ENCODE results near the gene GGN. TPM values are rescaled to one million over a fixed set of nuclear protein-coding genes. Genes with fewer than 3 reads are reported as not detected.
"Not testable (repeated sequence)": the region's sequence is repeated elsewhere in the genome, so short reads cannot be mapped to it uniquely, and the experiment has no call there.

GGN gene
- total RNA-seq (2014; rRNA removed; shearing (Covaris generic)) = 0.26 and 0.41 TPM in 2 replicates

- DNase-seq (ENCODE audit: low spot score) = peak; percentile 97
Measured at GRCh38 chr19:38387550-38388348, at the start of gene GGN. TSS of gene GGN (minus strand) at chr19:38388034. CDS start at chr19:38387261, 773 bp downstream.

GRCh38 chr19:38437295-38437694 is 49.5 kb upstream of the GGN start:
- no peak for DNase-seq (ENCODE audit: low spot score)

- DNase-seq (ENCODE audit: low spot score) = no peak
Measured at GRCh38 chr19:38434549-38435051, 46.8 kb upstream of the GGN start.

- no peak for DNase-seq (ENCODE audit: low spot score)
Measured at GRCh38 chr19:38433268-38433733, 45.5 kb upstream of the GGN start, which contains the start of gene RYR1. TSS of gene RYR1 (plus strand) at chr19:38433691. CDS start at chr19:38433830, 139 bp downstream.

- no peak for DNase-seq (ENCODE audit: low spot score)
Measured at GRCh38 chr19:38430931-38431330, 43.1 kb upstream of the GGN start.

GRCh38 chr19:38429811-38430156 is 42.0 kb upstream of the GGN start:
- no peak for DNase-seq (ENCODE audit: low spot score)

- no peak for DNase-seq (ENCODE audit: low spot score)
Measured at GRCh38 chr19:38429055-38429810, 41.4 kb upstream of the GGN start.

- DNase-seq (ENCODE audit: low spot score) = not testable (repeated sequence)
Measured at GRCh38 chr19:38427035-38427677, 39.3 kb upstream of the GGN start.

GRCh38 chr19:38425810-38426466 is 38.1 kb upstream of the GGN start, which contains the start of gene RASGRP4:
TSS of gene RASGRP4 (minus strand) at chr19:38426219. CDS start at chr19:38426091, 128 bp downstream.
- no peak for DNase-seq (ENCODE audit: low spot score)

- no peak for DNase-seq (ENCODE audit: low spot score)
Measured at GRCh38 chr19:38425222-38425809, 37.5 kb upstream of the GGN start.

- DNase-seq (ENCODE audit: low spot score) = no peak
Measured at GRCh38 chr19:38424272-38424671, 36.4 kb upstream of the GGN start.

GRCh38 chr19:38422438-38422837 is 34.6 kb upstream of the GGN start:
- no peak for DNase-seq (ENCODE audit: low spot score)

- DNase-seq (ENCODE audit: low spot score) = no peak
Measured at GRCh38 chr19:38421856-38422255, 34.0 kb upstream of the GGN start.

- DNase-seq (ENCODE audit: low spot score) = no peak
Measured at GRCh38 chr19:38420935-38421334, 33.1 kb upstream of the GGN start.

- peak; percentile 59 for DNase-seq (ENCODE audit: low spot score)
Measured at GRCh38 chr19:38417544-38418506, 30.0 kb upstream of the GGN start.

- no peak for DNase-seq (ENCODE audit: low spot score)
Measured at GRCh38 chr19:38417146-38417543, 29.3 kb upstream of the GGN start.

- no peak for DNase-seq (ENCODE audit: low spot score)
Measured at GRCh38 chr19:38413416-38413815, 25.6 kb upstream of the GGN start.

GRCh38 chr19:38412961-38413360 is 25.1 kb upstream of the GGN start:
- no peak for DNase-seq (ENCODE audit: low spot score)

GRCh38 chr19:38412491-38412890 is 24.7 kb upstream of the GGN start:
- DNase-seq (ENCODE audit: low spot score) = no peak

- not testable (repeated sequence) for DNase-seq (ENCODE audit: low spot score)
Measured at GRCh38 chr19:38411898-38412297, 24.1 kb upstream of the GGN start.
